HG03135 (cell line): Measurements from ENCODE around the gene XXYLT1.
A peak's percentile ranks its signal among the peaks of the same experiment; 100 is the strongest.
"Not testable (repeated sequence)": the region's sequence is repeated elsewhere in the genome, so short reads cannot be mapped to it uniquely, and the experiment has no call there.

Source experiments
- ATAC-seq: cut with Tn5 transposase; IDR thresholded peaks from one replicate; pipeline ENCODE4 v1.9.1; 2021; ENCODE audit warnings: mild to moderate bottlenecking, moderate library complexity; ENCODE audit not compliant: unreplicated experiment

Gene XXYLT1

DNA sequence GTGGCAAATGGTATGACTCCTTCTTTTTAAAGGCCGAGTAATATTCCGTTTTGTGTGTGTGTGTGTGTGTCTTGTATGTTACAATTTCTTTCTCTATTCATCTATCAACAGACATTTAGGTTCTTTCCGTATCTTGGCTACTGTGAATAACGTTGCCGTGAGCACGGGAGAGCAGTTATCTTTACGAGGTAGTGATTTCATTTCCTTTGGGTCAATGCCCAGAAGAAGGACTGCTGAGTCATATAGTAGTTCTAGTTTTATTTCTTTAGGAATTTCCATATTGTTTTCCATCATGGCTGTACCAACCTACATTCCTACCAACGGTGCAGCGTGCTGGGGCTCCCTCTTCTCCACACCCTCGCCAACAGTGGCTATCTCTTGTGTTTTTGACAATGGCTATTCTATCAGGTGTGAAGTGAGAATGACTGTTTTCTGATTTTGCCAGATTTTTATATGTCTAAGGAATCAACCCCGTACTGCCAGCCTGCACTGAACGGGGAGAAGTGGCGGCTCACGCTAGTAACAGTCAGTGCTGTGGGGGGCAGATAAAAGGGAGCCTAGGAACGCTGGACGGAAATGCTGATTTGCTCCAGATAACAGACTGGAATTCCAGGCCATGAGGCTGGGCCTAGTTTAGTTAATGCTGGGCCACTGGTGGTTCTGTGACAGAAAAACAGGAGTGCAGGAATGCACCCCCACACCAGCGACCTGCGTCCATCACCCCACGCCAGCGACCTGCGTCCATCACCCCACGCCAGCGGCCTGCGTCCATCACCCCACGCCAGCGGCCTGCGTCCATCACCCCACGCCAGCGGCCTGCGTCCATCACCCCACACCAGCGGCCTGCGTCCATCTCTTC lies 168.1 kb downstream of the XXYLT1 start:
- no peak for ATAC-seq

GRCh38 chr3:195101927-195102608 lies 168.9 kb downstream of the XXYLT1 start:
- no peak for ATAC-seq

DNA sequence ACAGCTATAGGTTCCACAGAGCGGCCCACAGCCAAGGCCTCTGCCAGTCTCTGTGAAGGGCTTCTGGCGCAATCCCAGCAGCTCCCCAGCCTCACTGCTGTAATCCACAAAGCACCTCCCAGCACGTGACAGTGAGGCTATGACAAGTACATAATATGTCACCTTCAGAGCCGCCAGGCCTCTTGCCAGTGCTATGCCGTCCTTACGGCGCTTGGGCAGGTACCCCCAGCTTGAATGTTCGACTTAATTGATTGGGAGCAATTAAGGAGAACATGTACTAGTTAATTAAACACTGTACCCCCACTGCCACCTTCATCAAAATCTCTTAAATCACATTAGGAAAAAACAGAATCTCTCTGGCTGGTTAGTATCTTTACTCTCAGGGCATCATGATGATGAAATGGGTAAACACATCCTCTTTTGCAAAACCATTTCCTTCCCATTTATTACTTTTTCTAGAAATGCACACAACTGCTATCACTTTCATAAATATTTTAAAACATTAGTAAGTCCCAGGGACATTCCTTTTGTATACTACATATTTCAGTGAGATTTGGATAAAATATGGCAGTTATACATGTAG lies 169.9 kb downstream of the XXYLT1 start:
- ATAC-seq = no peak

- no peak for ATAC-seq
Measured at GRCh38 chr3:195099951-195100785, 170.8 kb downstream of the XXYLT1 start.

GRCh38 chr3:195098741-195099525 lies 172.0 kb downstream of the XXYLT1 start:
- no peak for ATAC-seq

DNA sequence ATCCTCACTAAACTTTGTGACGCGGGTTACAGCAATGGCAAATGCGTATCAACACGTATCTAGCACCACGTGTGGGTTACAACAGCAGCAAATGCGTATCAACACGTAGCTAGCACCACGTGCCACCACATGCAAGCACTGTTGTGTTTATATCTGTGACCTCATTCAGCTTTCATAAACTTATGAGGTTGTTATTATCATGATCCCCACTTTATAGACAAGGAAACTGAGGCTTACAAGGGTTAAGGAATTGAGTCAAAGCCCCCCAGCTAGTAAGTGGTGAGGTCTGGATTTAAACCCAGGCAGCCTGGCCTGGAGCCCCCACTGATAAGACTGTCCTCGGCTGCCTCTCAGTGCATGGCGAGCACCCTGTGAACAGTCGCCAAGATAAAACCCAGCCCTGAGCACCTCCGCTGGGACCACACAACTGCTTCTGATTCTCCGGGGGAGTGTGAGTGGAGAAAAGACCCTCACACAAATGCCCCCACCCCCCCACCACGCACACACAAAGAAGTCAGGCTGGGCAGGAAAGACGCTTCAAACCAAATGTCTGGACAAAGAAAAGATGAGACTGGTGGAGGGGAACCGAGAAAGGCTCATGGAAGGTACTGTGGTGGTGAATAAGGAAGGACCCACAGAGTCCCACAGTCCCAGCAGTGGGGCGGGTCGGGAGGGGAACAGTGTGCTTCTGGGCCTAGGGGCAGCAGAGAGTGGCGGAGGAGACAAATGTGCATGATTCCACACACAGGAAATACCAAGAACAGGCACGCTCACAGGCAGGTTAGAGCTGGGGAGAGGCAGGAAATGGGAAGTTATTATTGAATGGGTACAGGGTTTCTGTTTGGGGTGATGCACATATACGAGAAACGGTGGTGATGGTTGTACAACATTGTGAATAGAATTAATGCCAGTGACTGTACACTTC lies 173.4 kb downstream of the XXYLT1 start:
- ATAC-seq = no peak

DNA sequence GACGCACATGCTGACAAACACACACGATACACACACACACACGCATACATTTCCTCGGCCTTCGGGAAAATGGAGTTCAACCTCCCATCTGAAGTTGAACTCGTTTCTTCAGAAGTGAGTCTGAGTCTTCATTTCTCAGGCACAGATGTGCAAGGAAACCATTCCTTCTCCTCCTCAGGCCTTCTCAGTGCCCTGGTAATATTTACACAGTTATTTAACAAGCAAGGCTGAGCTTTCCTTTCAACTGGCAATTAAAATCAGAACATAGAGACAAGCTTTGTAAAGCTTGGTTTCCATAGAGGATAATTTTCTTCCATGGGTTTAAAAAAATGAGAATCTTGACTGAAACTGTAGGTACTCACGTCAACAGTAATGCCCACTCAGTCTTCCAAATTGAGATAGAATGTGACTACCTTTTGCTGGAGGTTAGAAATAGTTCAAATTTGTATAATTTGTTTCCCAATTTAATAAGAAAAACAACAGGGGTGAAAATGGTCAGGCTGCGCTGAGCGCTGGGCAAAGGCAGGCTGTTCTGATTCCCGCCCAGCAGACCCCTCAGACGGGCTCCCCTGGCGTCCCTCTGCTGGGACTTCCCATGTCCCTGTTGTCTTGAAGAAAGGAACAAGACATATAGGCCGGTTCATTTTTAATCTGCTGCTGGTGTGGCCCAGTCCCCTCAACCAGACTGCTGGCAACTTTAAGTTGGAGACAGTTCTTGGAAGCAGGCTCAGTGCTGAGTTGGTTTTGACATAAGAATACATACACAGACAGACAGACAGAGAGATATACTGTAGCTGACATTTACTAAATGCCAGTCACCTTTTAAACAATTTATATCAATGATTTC lies 174.3 kb downstream of the XXYLT1 start:
- ATAC-seq = no peak

DNA sequence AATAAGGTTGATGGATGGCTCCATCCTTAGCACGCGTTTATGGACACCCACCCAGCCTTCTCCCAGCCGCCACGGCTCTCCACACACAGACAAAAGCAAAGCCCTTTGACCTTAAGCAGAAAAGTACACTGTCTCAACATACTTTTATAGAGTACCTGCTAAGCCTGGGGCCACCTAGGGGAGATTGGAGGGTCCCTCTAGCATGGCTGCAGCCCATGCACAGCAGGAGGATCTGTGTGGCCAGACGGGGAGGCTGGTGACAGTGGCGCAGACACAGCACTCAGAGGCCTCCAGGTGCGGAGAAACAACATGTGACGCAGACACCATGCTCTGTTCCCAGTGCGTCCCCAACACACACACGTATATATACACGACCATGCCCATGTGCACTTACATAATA lies 174.9 kb downstream of the XXYLT1 start:
- no peak for ATAC-seq

DNA sequence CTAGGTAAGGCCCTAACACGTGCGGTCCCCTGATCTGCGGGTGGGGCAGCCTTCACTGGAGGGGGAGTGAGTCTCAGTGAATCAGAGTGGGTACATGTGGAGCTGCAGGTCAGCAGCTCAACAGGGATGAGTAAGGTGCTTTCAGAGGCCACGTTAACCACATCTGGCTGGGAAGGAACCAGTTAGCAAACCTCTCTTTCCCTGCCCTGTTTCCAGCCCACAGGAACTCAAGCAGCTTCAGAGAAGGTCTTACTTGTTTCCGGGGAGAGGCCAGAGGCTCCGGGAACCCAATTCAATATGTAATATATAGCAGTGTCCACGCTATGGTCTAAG lies 175.3 kb downstream of the XXYLT1 start:
- ATAC-seq = no peak

DNA sequence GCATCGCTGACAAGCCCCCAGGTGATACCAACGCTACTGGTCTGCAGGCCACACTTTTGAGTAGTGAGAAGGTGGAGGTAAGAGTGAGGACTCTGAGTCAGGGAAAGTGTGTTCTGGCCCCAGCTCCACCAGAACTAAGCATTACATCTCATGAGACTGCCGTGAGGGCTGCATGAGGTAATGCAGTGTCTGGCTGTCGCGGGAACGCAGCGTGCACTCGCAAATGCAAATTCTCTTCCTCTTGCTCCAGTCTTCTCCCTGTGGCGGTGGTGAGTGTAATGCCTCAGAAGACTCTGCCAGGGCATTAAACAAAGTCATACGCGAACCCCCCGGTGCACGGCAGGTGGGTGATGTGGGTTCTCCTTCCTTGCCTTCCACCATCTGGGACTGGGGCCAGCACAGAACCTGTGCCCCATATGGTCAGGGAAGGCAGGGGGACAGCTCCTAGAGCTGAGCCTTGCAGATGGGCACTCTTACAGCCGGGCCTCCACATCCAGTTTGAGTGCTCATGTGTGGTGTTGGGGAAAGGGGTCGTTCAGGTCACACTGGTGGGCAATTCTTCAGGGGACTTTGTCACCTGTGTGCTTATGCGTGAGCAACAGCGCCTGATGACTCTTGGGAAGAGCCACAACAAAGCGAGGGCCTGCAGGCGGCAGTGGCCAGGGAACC lies 175.8 kb downstream of the XXYLT1 start:
- peak; percentile 46 for ATAC-seq

DNA sequence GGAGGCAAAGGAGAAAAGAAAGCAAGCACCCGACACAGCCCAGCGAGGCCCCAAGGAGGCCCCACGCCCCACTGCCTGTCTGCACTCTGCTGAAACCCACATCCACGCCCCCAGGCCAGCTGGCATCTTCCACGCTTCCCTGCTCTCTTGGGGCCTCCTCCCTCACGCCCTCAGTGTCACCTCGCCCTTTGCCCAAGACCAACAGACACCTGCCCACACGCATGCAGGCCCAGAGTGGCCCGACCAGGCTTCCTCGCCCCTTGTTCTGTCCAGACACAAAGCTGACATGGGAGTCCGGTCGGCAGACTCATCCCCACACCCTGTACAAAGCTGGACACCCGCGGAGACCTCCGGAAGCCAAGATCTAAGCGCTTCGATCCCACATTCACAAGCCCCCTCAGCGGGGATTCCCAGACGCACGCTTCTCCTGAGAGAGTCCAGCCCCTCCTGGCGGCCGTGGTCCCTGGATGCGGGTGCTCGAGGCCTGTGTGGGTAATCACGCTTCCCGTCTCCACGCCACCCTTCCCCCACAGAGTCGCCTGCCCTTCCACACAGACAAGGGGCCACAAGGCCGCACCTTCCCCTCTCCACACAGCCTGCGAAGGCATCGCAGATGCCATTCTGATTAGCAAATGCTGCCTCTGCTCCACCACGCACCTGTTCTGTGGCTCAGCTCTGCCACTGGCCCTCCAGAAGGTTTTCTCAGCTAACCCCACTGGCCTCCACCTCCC lies 176.6 kb downstream of the XXYLT1 start:
- ATAC-seq = peak; percentile 58

GRCh38 chr3:195093731-195094130 lies 177.2 kb downstream of the XXYLT1 start:
- ATAC-seq = no peak

- not testable (repeated sequence) for ATAC-seq
Measured at GRCh38 chr3:195087840-195088601, 182.9 kb downstream of the XXYLT1 start.

GRCh38 chr3:195087328-195087727 lies 183.6 kb downstream of the XXYLT1 start:
- no peak for ATAC-seq

- ATAC-seq = no peak
Measured at GRCh38 chr3:195086885-195087284, 184.1 kb downstream of the XXYLT1 start.

DNA sequence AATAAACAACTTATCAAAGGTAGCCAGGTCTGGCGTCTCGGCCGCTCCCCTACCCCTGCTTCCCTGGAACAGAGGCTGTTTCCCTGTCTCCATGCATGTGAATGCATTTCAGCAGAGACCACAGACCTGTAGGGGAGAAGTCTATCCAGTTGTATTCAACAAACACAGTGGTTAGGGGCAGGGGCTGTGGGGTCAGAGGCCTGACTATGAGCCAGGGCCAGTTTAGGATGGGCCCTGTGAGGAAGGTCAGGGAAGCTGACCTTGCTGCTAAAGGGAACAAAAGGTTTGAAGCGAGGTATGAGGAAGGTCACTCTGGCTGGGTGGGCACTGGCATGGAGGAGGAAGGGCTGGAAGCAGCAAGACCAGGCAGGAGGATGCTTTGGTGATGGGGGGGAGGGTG lies 184.6 kb downstream of the XXYLT1 start:
- no peak for ATAC-seq
